ENCODE results near the gene CHD9NB.

DNA sequence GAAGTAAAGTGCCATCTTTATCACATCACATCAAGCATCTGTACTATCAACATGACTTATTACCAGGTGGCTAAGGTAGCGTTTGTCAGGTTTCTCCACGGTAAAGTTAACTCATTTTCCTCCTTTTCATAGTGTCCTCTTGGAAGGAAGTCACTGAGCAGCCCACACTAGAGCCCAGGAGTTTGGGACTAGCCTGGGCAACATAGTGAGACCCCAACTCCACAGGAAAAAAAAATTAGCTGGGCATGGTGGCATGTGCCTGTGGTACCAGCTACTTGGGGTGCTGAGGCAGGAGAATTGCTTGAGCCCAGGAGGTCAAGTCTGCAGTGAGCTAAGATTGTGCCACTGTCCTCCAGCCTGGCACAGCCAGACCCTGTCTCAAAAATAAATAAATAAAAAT, 15.0 kb upstream of the CHD9NB start:
- TF ChIP-seq, protein P1, sequence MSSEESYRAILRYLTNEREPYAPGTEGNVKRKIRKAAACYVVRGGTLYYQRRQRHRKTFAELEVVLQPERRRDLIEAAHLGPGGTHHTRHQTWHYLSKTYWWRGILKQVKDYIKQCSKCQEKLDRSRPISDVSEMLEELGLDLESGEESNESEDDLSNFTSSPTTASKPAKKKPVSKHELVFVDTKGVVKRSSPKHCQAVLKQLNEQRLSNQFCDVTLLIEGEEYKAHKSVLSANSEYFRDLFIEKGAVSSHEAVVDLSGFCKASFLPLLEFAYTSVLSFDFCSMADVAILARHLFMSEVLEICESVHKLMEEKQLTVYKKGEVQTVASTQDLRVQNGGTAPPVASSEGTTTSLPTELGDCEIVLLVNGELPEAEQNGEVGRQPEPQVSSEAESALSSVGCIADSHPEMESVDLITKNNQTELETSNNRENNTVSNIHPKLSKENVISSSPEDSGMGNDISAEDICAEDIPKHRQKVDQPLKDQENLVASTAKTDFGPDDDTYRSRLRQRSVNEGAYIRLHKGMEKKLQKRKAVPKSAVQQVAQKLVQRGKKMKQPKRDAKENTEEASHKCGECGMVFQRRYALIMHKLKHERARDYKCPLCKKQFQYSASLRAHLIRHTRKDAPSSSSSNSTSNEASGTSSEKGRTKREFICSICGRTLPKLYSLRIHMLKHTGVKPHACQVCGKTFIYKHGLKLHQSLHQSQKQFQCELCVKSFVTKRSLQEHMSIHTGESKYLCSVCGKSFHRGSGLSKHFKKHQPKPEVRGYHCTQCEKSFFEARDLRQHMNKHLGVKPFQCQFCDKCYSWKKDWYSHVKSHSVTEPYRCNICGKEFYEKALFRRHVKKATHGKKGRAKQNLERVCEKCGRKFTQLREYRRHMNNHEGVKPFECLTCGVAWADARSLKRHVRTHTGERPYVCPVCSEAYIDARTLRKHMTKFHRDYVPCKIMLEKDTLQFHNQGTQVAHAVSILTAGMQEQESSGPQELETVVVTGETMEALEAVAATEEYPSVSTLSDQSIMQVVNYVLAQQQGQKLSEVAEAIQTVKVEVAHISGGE (CRISPR knock-in tag; IDR thresholded peaks at IDR 0.05) = no peak
- TF ChIP-seq FOS (IDR thresholded peaks at IDR 0.05; ENCODE audit: borderline replicate concordance, extremely low read depth, insufficient read length) (no peak), BCLAF1 (IDR thresholded peaks at IDR 0.05) (no peak), TCF12 (IDR thresholded peaks at IDR 0.05; ENCODE audit: low read depth, low read length) (no peak), EZH2 (IDR thresholded peaks at IDR 0.05; ENCODE audit: borderline replicate concordance, control insufficient read depth, low read depth, low read length) (no peak), CEBPB (IDR thresholded peaks at IDR 0.05; ENCODE audit: borderline replicate concordance in 1 of 2, low read depth in 2 of 2, low read length in 2 of 2) (no peak), POLR2A (IDR thresholded peaks at IDR 0.05; ENCODE audit: low read depth, low read length) (no peak)

Measured in GM12878 (cell line).